ENCODE measurements around the gene POLR1G. TPM values are rescaled to one million over a fixed set of nuclear protein-coding genes. Genes with fewer than 3 reads are reported as not detected.

The POLR1G gene
- total and polyA plus RNA-seq, 4 donors: 1.1 to 2.4 (median 1.9) TPM

- Histone ChIP-seq H3K27ac (ENCODE audit: low read depth in 1 of 2, low read length in 2 of 2) (peak overlapping the region; percentile 70 to 72), H3K4me3 (ENCODE audit: low read depth in 1 of 3, low read length in 3 of 3) (peak overlapping the region in 1 of 3 donors; percentile 48), H3K9ac (ENCODE audit: low read depth in 1 of 2, low read length in 2 of 2) (peak overlapping the region; percentile 60), H3K36me3 (ENCODE audit: control insufficient read depth in 4 of 4, insufficient read depth in 3 of 4, low read depth in 1 of 4, low read length in 3 of 4) (no peaks in the 10 kb centered on the region), H3K4me1 (ENCODE audit: control insufficient read depth in 4 of 4, insufficient read depth in 4 of 4, low read length in 3 of 4) (peaks cover 4 to 22% (median 9%) of the 10 kb centered on the region in 4 donors), H3K9me3 (ENCODE audit: control insufficient read depth in 4 of 4, low read length in 3 of 4) (no peaks in the 10 kb centered on the region), H3K27me3 (ENCODE audit: control insufficient read depth in 4 of 4, insufficient read depth in 4 of 4, low read length in 3 of 4) (no peaks in the 10 kb centered on the region)
- peak; percentile 88 for DNase-seq (ENCODE audit: low spot score)
- TF ChIP-seq SP1 (IDR thresholded peaks at IDR 0.05) (peak; percentile 48), NR2F2 (IDR thresholded peaks at IDR 0.05) (peak; percentile 24), JUND (IDR thresholded peaks at IDR 0.05) (no peak)
- WGBS: 16% methylated on average over 47 of the region's 47 CpGs
Measured at GRCh38 chr19:45444318-45445041, 38.0 kb downstream of the POLR1G start.

- Histone ChIP-seq H3K4me1 (ENCODE audit: control insufficient read depth in 4 of 4, insufficient read depth in 4 of 4, low read length in 3 of 4) (peaks cover 4 to 24% (median 9%) of the 10 kb centered on the region in 4 donors), H3K9ac (ENCODE audit: low read depth in 1 of 2, low read length in 2 of 2) (no peak overlapping the region), H3K27me3 (ENCODE audit: control insufficient read depth in 4 of 4, insufficient read depth in 4 of 4, low read length in 3 of 4) (no peaks in the 10 kb centered on the region), H3K27ac (ENCODE audit: low read depth in 1 of 2, low read length in 2 of 2) (no peak overlapping the region), H3K4me3 (ENCODE audit: low read depth in 1 of 3, low read length in 3 of 3) (no peak overlapping the region), H3K36me3 (ENCODE audit: control insufficient read depth in 4 of 4, insufficient read depth in 3 of 4, low read depth in 1 of 4, low read length in 3 of 4) (no peaks in the 10 kb centered on the region), H3K9me3 (ENCODE audit: control insufficient read depth in 4 of 4, low read length in 3 of 4) (no peaks in the 10 kb centered on the region)
- 95% methylated on average over 4 of the region's 4 CpGs for WGBS
- TF ChIP-seq, protein P1, sequence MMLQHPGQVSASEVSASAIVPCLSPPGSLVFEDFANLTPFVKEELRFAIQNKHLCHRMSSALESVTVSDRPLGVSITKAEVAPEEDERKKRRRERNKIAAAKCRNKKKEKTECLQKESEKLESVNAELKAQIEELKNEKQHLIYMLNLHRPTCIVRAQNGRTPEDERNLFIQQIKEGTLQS (IDR thresholded peaks at IDR 0.05): no peak
- TF ChIP-seq ZBTB33 (IDR thresholded peaks at IDR 0.05): no peak
- DNase-seq (ENCODE audit: low spot score): no peak
Measured at GRCh38 chr19:45445139-45445538, 38.7 kb downstream of the POLR1G start.

DNA sequence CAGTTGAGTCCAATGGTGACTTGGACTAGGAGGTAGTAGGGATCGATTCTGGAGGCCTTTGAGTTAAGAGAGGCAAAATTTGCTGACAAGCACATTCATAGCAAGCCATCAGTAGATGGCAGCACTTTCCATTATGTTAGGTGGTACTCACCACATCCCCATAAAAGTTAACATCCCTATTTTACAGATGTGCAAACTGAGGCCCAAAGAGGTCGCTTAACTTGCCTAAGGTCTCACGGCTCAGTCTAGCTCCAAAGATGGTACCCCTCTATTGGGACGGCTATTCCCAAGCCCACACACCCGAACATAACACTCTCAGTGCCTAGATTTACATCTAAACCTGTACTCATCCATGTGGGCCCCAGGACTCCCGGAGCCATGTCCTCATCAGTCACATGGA is 39.9 kb downstream of the POLR1G start:
- H3K36me3 ChIP-seq (ENCODE audit: control insufficient read depth in 4 of 4, insufficient read depth in 3 of 4, low read depth in 1 of 4, low read length in 3 of 4): no peaks in the 10 kb centered on the region
- DNase-seq (ENCODE audit: low spot score): no peak
- no peak overlapping the region for H3K9ac ChIP-seq (ENCODE audit: low read depth in 1 of 2, low read length in 2 of 2)
- H3K4me1 ChIP-seq (ENCODE audit: control insufficient read depth in 4 of 4, insufficient read depth in 4 of 4, low read length in 3 of 4): peaks cover 4 to 30% (median 11%) of the 10 kb centered on the region in 4 donors
- H3K4me3 ChIP-seq (ENCODE audit: low read depth in 1 of 3, low read length in 3 of 3): no peak overlapping the region
- no peak overlapping the region for H3K27ac ChIP-seq (ENCODE audit: low read depth in 1 of 2, low read length in 2 of 2)
- TF ChIP-seq RAD21 (IDR thresholded peaks at IDR 0.05) (peak; percentile 33 to 46), RXRA (IDR thresholded peaks at IDR 0.05) (no peak)
- 77% methylated on average over 6 of the region's 6 CpGs for WGBS
- H3K9me3 ChIP-seq (ENCODE audit: control insufficient read depth in 4 of 4, low read length in 3 of 4): no peaks in the 10 kb centered on the region
- H3K27me3 ChIP-seq (ENCODE audit: control insufficient read depth in 4 of 4, insufficient read depth in 4 of 4, low read length in 3 of 4): no peaks in the 10 kb centered on the region

DNA sequence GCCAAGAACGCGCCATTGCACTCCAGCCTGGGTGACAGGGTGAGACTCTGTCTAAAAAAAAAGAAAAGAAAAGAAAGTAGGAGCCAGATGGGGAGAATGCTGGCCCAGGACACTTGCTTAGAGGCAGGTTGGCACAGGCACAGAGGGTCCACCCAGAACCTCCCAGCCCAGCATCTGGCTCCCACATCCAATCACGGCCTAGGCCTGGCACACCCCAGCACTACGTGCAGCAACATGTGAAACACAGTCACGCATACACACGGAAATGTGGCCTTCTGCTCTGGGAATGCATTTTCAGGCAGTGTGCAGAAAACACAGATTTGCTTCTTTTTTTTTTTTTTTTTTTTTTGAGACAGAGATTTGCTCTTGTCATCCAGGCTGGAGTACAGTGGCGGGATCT is 40.5 kb downstream of the POLR1G start:
- Histone ChIP-seq H3K9ac (ENCODE audit: low read depth in 1 of 2, low read length in 2 of 2) (no peak overlapping the region), H3K4me1 (ENCODE audit: control insufficient read depth in 4 of 4, insufficient read depth in 4 of 4, low read length in 3 of 4) (peaks cover 4 to 32% (median 11%) of the 10 kb centered on the region in 4 donors), H3K27me3 (ENCODE audit: control insufficient read depth in 4 of 4, insufficient read depth in 4 of 4, low read length in 3 of 4) (no peaks in the 10 kb centered on the region), H3K27ac (ENCODE audit: low read depth in 1 of 2, low read length in 2 of 2) (no peak overlapping the region), H3K9me3 (ENCODE audit: control insufficient read depth in 4 of 4, low read length in 3 of 4) (no peaks in the 10 kb centered on the region), H3K4me3 (ENCODE audit: low read depth in 1 of 3, low read length in 3 of 3) (no peak overlapping the region), H3K36me3 (ENCODE audit: control insufficient read depth in 4 of 4, insufficient read depth in 3 of 4, low read depth in 1 of 4, low read length in 3 of 4) (no peaks in the 10 kb centered on the region)
- WGBS: 88% methylated on average over 7 of the region's 7 CpGs
- no peak for DNase-seq (ENCODE audit: low spot score)
- TF ChIP-seq ZBTB33 (IDR thresholded peaks at IDR 0.05) (no peak), JUND (IDR thresholded peaks at IDR 0.05) (no peak), FOXA2 (IDR thresholded peaks at IDR 0.05) (no peak), YY1 (IDR thresholded peaks at IDR 0.05) (no peak), RXRA (IDR thresholded peaks at IDR 0.05) (no peak), HNF4A (conservative IDR thresholded peaks at IDR 0.05) (no peak), TAF1 (conservative IDR thresholded peaks at IDR 0.05) (no peak)
- TF ChIP-seq, protein P2, sequence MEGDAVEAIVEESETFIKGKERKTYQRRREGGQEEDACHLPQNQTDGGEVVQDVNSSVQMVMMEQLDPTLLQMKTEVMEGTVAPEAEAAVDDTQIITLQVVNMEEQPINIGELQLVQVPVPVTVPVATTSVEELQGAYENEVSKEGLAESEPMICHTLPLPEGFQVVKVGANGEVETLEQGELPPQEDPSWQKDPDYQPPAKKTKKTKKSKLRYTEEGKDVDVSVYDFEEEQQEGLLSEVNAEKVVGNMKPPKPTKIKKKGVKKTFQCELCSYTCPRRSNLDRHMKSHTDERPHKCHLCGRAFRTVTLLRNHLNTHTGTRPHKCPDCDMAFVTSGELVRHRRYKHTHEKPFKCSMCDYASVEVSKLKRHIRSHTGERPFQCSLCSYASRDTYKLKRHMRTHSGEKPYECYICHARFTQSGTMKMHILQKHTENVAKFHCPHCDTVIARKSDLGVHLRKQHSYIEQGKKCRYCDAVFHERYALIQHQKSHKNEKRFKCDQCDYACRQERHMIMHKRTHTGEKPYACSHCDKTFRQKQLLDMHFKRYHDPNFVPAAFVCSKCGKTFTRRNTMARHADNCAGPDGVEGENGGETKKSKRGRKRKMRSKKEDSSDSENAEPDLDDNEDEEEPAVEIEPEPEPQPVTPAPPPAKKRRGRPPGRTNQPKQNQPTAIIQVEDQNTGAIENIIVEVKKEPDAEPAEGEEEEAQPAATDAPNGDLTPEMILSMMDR (IDR thresholded peaks at IDR 0.05; ENCODE audit: low read depth, low read length, missing input control): no peak
- TF ChIP-seq, protein P3, sequence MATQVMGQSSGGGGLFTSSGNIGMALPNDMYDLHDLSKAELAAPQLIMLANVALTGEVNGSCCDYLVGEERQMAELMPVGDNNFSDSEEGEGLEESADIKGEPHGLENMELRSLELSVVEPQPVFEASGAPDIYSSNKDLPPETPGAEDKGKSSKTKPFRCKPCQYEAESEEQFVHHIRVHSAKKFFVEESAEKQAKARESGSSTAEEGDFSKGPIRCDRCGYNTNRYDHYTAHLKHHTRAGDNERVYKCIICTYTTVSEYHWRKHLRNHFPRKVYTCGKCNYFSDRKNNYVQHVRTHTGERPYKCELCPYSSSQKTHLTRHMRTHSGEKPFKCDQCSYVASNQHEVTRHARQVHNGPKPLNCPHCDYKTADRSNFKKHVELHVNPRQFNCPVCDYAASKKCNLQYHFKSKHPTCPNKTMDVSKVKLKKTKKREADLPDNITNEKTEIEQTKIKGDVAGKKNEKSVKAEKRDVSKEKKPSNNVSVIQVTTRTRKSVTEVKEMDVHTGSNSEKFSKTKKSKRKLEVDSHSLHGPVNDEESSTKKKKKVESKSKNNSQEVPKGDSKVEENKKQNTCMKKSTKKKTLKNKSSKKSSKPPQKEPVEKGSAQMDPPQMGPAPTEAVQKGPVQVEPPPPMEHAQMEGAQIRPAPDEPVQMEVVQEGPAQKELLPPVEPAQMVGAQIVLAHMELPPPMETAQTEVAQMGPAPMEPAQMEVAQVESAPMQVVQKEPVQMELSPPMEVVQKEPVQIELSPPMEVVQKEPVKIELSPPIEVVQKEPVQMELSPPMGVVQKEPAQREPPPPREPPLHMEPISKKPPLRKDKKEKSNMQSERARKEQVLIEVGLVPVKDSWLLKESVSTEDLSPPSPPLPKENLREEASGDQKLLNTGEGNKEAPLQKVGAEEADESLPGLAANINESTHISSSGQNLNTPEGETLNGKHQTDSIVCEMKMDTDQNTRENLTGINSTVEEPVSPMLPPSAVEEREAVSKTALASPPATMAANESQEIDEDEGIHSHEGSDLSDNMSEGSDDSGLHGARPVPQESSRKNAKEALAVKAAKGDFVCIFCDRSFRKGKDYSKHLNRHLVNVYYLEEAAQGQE (IDR thresholded peaks at IDR 0.05): no peak
